ENCODE measurements around the gene GLI1.

- TF ChIP-seq, protein P1, sequence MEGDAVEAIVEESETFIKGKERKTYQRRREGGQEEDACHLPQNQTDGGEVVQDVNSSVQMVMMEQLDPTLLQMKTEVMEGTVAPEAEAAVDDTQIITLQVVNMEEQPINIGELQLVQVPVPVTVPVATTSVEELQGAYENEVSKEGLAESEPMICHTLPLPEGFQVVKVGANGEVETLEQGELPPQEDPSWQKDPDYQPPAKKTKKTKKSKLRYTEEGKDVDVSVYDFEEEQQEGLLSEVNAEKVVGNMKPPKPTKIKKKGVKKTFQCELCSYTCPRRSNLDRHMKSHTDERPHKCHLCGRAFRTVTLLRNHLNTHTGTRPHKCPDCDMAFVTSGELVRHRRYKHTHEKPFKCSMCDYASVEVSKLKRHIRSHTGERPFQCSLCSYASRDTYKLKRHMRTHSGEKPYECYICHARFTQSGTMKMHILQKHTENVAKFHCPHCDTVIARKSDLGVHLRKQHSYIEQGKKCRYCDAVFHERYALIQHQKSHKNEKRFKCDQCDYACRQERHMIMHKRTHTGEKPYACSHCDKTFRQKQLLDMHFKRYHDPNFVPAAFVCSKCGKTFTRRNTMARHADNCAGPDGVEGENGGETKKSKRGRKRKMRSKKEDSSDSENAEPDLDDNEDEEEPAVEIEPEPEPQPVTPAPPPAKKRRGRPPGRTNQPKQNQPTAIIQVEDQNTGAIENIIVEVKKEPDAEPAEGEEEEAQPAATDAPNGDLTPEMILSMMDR (IDR thresholded peaks at IDR 0.05): peak in 1 of 2 donors; percentile 20
- no peak for TF ChIP-seq EP300 (IDR thresholded peaks at IDR 0.05)
Observed at GRCh38 chr12:57430112-57430930, 29.3 kb upstream of the GLI1 start.
